ENCODE data around the gene DDOST. TPM values are rescaled to one million over a fixed set of nuclear protein-coding genes. Genes with fewer than 3 reads are reported as not detected.
"Not testable (repeated sequence)": the region's sequence is repeated elsewhere in the genome, so short reads cannot be mapped to it uniquely, and the experiment has no call there.

Gene DDOST
- total and polyA plus RNA-seq, 12 donors, result 123 to 349 (median 202) TPM

DNA sequence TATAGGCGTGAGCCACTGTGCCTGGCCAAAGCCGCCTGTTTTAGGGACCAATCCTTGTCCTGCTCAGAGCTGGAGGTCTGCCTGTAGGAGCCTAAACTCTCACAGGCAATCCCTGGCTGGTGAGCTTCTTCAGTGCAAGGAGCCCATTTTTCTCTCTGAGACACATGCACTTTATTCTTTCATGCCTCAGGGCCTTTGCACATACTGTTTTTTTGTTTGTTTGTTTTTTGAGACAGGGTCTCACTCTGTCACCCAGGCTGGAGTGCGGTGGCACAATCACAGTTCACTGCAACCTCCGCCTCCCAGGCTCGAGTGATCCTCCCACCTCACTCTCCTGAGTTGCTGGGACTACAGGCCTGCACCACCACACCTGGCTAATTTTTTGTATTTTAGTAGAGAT is 49.5 kb downstream of the DDOST start:
- DNase-seq, result no peak
- Histone ChIP-seq H3K4me1 (replicated peaks in 1 of 2) (peaks cover 16 to 25% of the 10 kb centered on the region in 2 donors), H3K9me3 (replicated peaks in 1 of 3) (no peaks in the 10 kb centered on the region), H3K27ac (no peak overlapping the region), H3K27me3 (no peaks in the 10 kb centered on the region), H3K36me3 (replicated peaks in 1 of 2) (no peaks in the 10 kb centered on the region), H3K4me3 (no peak overlapping the region)
- TF ChIP-seq CTCF (IDR thresholded peaks at IDR 0.05), result no peak
- no peak for TF ChIP-seq POLR2A (IDR thresholded peaks at IDR 0.05)
- 93 to 97% (median 95%) methylated on average over 5 of the region's 5 CpGs for WGBS, 4 donors
- intact Hi-C loops (cut with DNase I), result no loop called here

GRCh38 chr1:20610970-20611369 is 50.2 kb downstream of the DDOST start:
- TF ChIP-seq CTCF (IDR thresholded peaks at IDR 0.05) (no peak), POLR2A (IDR thresholded peaks at IDR 0.05) (no peak)
- intact Hi-C loops (cut with DNase I), result no loop called here
- H3K4me3 ChIP-seq, result no peak overlapping the region
- DNase-seq, result no peak
- no peaks in the 10 kb centered on the region for H3K27me3 ChIP-seq
- no peaks in the 10 kb centered on the region for H3K36me3 ChIP-seq (replicated peaks in 1 of 2)
- no peaks in the 10 kb centered on the region for H3K9me3 ChIP-seq (replicated peaks in 1 of 3)
- 79 to 100% (median 96%) methylated on average over 2 of the region's 2 CpGs for WGBS, 4 donors
- H3K4me1 ChIP-seq (replicated peaks in 1 of 2), result peaks cover 10 to 18% of the 10 kb centered on the region in 2 donors
- H3K27ac ChIP-seq, result no peak overlapping the region

- Histone ChIP-seq H3K4me3 (no peak overlapping the region), H3K9me3 (replicated peaks in 1 of 3) (no peaks in the 10 kb centered on the region), H3K36me3 (replicated peaks in 1 of 2) (no peaks in the 10 kb centered on the region), H3K4me1 (replicated peaks in 1 of 2) (peaks cover 8 to 15% of the 10 kb centered on the region in 2 donors), H3K27me3 (no peaks in the 10 kb centered on the region), H3K27ac (no peak overlapping the region)
- intact Hi-C loops (cut with DNase I), result no loop called here
- 81 to 89% (median 87%) methylated on average over 6 of the region's 6 CpGs for WGBS, 4 donors
- DNase-seq, result no peak
- TF ChIP-seq POLR2A (IDR thresholded peaks at IDR 0.05) (no peak), CTCF (IDR thresholded peaks at IDR 0.05) (no peak)
Observed at GRCh38 chr1:20609541-20609940, 51.6 kb downstream of the DDOST start.

DNA sequence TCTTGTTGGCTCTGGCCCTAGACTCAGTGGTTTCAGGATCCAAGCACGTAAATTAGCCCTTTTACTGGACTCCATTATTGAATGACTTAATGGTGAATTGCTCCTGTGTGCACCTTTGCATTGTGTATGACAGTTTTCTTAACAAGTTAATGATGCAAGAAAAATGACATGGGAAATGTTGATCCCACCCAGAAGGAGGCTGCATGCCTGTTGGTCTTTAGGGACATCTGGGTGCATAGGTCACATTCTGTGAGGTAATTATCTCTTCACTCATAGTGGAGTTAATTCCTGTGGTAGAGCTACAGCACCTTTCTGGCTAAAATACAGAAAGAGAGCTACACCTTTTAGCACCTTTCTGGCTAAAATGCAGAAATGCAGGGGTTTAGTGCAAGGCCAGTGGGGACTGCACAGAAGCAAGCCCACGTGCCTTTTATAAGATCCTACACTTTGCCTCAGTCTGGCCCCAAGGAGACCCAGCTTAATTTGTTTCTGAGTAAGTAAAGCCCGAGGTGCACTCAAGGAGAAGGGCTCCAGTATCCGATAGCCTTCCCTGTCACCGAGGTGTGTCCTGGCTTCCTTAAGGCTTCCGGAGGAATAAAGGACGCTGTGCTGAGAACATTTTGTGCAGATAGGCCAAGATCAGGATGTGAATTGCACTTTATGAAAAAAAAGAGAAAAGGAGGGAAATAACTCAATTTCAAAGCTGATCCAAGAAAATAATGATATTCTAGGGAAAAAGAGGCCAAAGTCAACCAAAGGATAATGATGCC is 54.2 kb downstream of the DDOST start:
- H3K9me3 ChIP-seq (replicated peaks in 1 of 3); H3K4me3 ChIP-seq; DNase-seq; H3K36me3 ChIP-seq (replicated peaks in 1 of 2); H3K4me1 ChIP-seq (replicated peaks in 1 of 2); H3K27me3 ChIP-seq; intact Hi-C loops (cut with DNase I): not testable (repeated sequence)
- peak overlapping the region in 3 of 5 donors; percentile 12 to 72 (median 26) for H3K27ac ChIP-seq
- 68 to 85% (median 71%) methylated on average over 5 to 7 of the region's 7 CpGs for WGBS, 4 donors

DNA sequence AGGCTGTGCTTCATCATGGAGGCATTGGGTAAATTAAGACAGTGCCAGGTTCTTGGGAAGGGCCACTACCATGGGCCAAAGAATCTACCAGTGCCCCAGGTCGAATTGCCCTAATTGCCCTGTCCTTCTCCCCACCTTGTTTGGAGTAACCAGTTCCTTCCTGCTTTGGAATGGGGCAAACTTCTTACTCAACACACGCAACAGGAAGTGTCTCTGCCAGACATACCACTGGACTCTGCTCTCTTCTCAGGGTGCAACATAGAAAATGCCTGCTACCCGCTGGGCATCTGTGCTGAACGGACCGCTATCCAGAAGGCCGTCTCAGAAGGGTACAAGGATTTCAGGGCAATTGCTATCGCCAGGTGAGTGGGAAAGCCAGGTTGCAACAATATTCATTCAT is 56.5 kb downstream of the DDOST start:
- intact Hi-C loops (cut with DNase I), result no loop called here
- Histone ChIP-seq H3K4me1 (replicated peaks in 1 of 2) (no peaks in the 10 kb centered on the region), H3K4me3 (no peak overlapping the region), H3K27me3 (no peaks in the 10 kb centered on the region), H3K9me3 (replicated peaks in 1 of 3) (no peaks in the 10 kb centered on the region), H3K27ac (no peak overlapping the region), H3K36me3 (replicated peaks in 1 of 2) (no peaks in the 10 kb centered on the region)
- WGBS, 4 donors, result 81 to 91% (median 85%) methylated on average over 7 of the region's 7 CpGs
- TF ChIP-seq POLR2A (IDR thresholded peaks at IDR 0.05) (no peak), CTCF (IDR thresholded peaks at IDR 0.05) (no peak)
- no peak for DNase-seq

All from adrenal gland (tissue), 12 donors.